ENCODE data around the gene ANKS1B. TPM values are rescaled to one million over a fixed set of nuclear protein-coding genes. Genes with fewer than 3 reads are reported as not detected.

The ANKS1B gene
- total RNA-seq, 1 experiment from 2014 or later = 5.8 TPM

DNA sequence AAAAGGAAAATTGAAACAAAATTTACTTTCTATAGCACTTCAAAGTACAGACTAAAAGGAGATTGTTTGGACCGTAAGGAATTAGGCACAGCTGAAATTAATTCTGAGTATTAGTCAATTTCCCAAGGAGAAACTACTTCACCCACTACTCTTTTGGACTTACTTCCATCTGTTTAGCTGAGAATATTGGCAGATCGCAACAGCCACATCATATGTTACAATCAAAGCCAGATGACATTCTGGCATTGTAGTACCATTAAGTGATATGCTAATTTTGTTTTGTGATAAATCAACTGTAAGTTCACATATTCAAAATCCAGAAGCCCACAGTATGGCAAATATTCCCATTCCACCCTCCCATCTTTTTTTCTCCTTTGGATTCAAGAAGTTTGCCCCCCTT lies 47.1 kb upstream of the ANKS1B start:
- POLR2A ChIA-PET = interaction anchor here (0.5 kb wide), 1 partner anchor 146 kb away, joined by 4 read pairs; no protein-coding TSS in a partner anchor
- Mint-ChIP-seq H3K4me3 (no peak overlapping the region), H3K27ac (no peak overlapping the region), H3K9me3 (no peaks in the 10 kb centered on the region), H3K4me1 (no peaks in the 10 kb centered on the region), H3K27me3 (ENCODE audit: low read depth) (no peaks in the 10 kb centered on the region), H3K36me3 (no peaks in the 10 kb centered on the region)
- no peak for DNase-seq (ENCODE audit: low spot score)
- CTCF ChIA-PET = no interaction called here
- no peak for ATAC-seq
- TF ChIP-seq RELA (CRISPR knock-in tag; IDR thresholded peaks at IDR 0.05; ENCODE audit: borderline replicate concordance) (no peak), STAT6 (CRISPR knock-in tag; conservative IDR thresholded peaks at IDR 0.05; ENCODE audit: low read depth) (no peak), AFF4 (CRISPR knock-in tag; IDR thresholded peaks at IDR 0.05; ENCODE audit: borderline replicate concordance) (no peak), ZNF423 (CRISPR knock-in tag; IDR thresholded peaks at IDR 0.05) (no peak), NR1H2 (CRISPR knock-in tag; IDR thresholded peaks at IDR 0.05) (no peak), ZNF263 (CRISPR knock-in tag; IDR thresholded peaks at IDR 0.05; ENCODE audit: low read depth) (no peak), AR (CRISPR knock-in tag; IDR thresholded peaks at IDR 0.05) (no peak), ESRRA (CRISPR knock-in tag; IDR thresholded peaks at IDR 0.05; ENCODE audit: borderline replicate concordance) (no peak), CBFB (CRISPR knock-in tag; IDR thresholded peaks at IDR 0.05; ENCODE audit: low read depth) (no peak), NR3C1 (CRISPR knock-in tag; conservative IDR thresholded peaks at IDR 0.05; ENCODE audit: low read depth) (no peak), MXD4 (CRISPR knock-in tag; IDR thresholded peaks at IDR 0.05; ENCODE audit: borderline replicate concordance) (no peak), SMAD4 (CRISPR knock-in tag; IDR thresholded peaks at IDR 0.05) (no peak), ZNF416 (CRISPR knock-in tag; IDR thresholded peaks at IDR 0.05) (no peak), CREM (CRISPR knock-in tag; IDR thresholded peaks at IDR 0.05) (no peak), GABPB1 (CRISPR knock-in tag; IDR thresholded peaks at IDR 0.05) (no peak), CDX4 (CRISPR knock-in tag; IDR thresholded peaks at IDR 0.05; ENCODE audit: borderline replicate concordance) (no peak)
- TF ChIP-seq, protein P1, sequence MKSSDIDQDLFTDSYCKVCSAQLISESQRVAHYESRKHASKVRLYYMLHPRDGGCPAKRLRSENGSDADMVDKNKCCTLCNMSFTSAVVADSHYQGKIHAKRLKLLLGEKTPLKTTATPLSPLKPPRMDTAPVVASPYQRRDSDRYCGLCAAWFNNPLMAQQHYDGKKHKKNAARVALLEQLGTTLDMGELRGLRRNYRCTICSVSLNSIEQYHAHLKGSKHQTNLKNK (CRISPR knock-in tag; IDR thresholded peaks at IDR 0.05) = no peak
- TF ChIP-seq, protein P2, sequence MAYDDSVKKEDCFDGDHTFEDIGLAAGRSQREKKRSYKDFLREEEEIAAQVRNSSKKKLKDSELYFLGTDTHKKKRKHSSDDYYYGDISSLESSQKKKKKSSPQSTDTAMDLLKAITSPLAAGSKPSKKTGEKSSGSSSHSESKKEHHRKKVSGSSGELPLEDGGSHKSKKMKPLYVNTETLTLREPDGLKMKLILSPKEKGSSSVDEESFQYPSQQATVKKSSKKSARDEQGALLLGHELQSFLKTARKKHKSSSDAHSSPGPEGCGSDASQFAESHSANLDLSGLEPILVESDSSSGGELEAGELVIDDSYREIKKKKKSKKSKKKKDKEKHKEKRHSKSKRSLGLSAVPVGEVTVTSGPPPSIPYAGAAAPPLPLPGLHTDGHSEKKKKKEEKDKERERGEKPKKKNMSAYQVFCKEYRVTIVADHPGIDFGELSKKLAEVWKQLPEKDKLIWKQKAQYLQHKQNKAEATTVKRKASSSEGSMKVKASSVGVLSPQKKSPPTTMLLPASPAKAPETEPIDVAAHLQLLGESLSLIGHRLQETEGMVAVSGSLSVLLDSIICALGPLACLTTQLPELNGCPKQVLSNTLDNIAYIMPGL (CRISPR knock-in tag; IDR thresholded peaks at IDR 0.05) = no peak
